ENCODE measurements around the gene GABRG2.
"Not testable (repeated sequence)": the region's sequence is repeated elsewhere in the genome, so short reads cannot be mapped to it uniquely, and the experiment has no call there.

The GABRG2 gene

GRCh38 chr5:162067655-162068411 lies at the start of gene GABRG2:
GABRG2 (plus strand) TSS chr5:162067773; CDS start chr5:162068000, 227 bp downstream.
- H3K27ac ChIP-seq: no peak within 1 kb of the TSS
- TF ChIP-seq CTCF (conservative IDR thresholded peaks at IDR 0.05): no peak

DNA sequence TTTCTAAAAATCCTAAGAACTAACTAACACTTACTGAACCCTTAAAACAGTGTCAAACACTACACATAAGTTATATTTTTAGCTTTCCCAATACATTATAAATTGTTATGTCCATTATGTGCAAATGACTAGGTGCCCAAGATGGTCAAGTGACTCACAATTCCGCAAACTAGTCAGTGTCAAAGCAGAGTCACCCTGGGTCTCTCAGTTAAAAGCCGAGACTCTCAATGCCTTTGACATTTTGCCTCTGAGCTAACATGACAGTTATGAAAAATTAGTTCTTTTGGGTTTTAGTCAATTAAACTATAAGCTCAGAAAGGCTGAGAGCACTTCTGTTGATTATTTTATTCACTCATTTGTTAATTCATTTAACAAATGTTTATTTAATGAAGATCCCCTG lies 42.3 kb upstream of the GABRG2 start:
- no peak overlapping the region for H3K27ac ChIP-seq
- no peak for TF ChIP-seq CTCF (conservative IDR thresholded peaks at IDR 0.05)

- no peak for TF ChIP-seq CTCF (conservative IDR thresholded peaks at IDR 0.05)
- H3K27ac ChIP-seq: no peak overlapping the region
Measured at GRCh38 chr5:162026803-162027202, 40.8 kb upstream of the GABRG2 start.

DNA sequence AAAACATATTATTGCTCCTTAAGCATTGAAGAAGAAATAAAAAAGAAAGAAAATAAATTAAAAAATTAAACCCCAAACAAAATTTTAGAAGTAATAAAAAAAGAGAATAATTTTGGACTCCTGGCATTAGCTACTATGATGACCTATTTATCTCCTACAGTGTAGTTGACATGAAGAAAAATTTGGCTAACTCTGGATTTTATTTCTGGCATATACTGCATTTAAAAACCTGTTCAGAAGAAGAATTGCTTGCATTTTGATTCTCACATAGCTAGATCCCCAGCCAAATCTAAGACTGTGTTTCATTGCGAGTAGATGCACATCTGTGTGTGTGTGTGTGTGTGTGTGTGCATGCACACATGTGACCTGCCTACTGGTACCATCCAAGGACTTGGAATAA lies 30.1 kb upstream of the GABRG2 start:
- TF ChIP-seq CTCF (conservative IDR thresholded peaks at IDR 0.05): no peak
- no peak overlapping the region for H3K27ac ChIP-seq

DNA sequence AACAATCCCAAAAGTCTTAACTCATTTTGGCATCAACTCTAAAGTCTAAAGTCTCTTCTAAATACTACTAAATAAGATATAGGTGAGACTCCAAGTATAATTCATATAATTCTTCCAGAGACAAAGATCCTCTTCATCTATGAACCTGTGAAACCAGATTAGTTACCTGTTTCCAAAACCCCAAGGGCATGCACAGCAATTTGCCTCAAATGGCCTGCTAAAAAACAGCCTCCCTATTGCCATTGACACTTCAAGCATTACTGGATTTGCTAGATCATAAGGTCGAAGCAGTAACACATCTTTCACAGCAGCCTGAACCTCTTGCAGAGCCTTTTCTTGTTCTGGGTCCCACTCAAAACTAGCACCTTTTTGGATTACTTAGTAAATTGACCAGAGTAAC lies 20.3 kb upstream of the GABRG2 start:
- no peak for TF ChIP-seq CTCF (conservative IDR thresholded peaks at IDR 0.05)
- no peak overlapping the region for H3K27ac ChIP-seq

GRCh38 chr5:162052676-162053075 lies 14.9 kb upstream of the GABRG2 start:
- H3K27ac ChIP-seq: no peak overlapping the region

GRCh38 chr5:162055095-162055494 lies 12.5 kb upstream of the GABRG2 start:
- H3K27ac ChIP-seq: not testable (repeated sequence)

More at GRCh38 chr5:162052676-162053075, 14.9 kb upstream of the GABRG2 start:
- no peak for TF ChIP-seq CTCF (conservative IDR thresholded peaks at IDR 0.05)

DNA sequence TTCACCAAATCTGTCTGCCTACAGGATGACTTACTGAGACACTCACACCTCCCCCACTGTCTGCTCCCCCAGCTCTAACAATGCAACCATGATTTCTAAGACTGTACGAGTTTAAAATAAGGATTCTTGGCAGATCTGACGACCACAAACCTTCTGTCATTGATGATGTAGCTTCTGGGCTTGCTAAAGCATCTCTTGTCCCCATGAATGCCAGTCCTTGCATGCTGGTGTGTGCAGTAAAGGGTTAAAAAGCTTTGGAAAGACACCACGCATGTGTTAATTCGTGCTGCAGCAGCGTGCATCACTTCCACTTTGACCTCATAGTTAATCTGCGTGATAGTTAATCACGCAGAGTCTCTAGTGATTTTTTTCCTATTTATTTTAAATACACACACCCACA lies 411 bp upstream of the GABRG2 start:
- no peak overlapping the region for H3K27ac ChIP-seq
- TF ChIP-seq CTCF (conservative IDR thresholded peaks at IDR 0.05): no peak
